Measurements from ENCODE around the gene ATP23.

GRCh38 chr12:57993030-57993429 is 51.7 kb downstream of the ATP23 start:
- TF ChIP-seq EZH2 (IDR thresholded peaks at IDR 0.05; ENCODE audit: borderline replicate concordance, low read depth, low read length, severe bottlenecking): no peak
- TF ChIP-seq POLR2A (IDR thresholded peaks at IDR 0.05; ENCODE audit: low read depth, low read length): no peak

Measured in endothelial cell of umbilical vein (primary cell).